ENCODE data around the gene SCIN. TPM values are rescaled to one million over a fixed set of nuclear protein-coding genes. Genes with fewer than 3 reads are reported as not detected.

The SCIN gene
- total RNA-seq, 1 donor from 2014 or later, result 3.9 TPM

GRCh38 chr7:12564996-12565764 lies 5.3 kb upstream of the SCIN start:
- peaks cover 26% of the 10 kb centered on the region for H3K27me3 Mint-ChIP-seq
- no peaks in the 10 kb centered on the region for H3K9me3 Mint-ChIP-seq
- peaks cover 3% of the 10 kb centered on the region for H3K4me1 Mint-ChIP-seq (ENCODE audit: unreplicated experiment)
- TF ChIP-seq CTCF (conservative IDR thresholded peaks at IDR 0.05), result no peak
- H3K36me3 Mint-ChIP-seq, result no peaks in the 10 kb centered on the region
- H3K4me3 Mint-ChIP-seq, result no peak overlapping the region
- no peak overlapping the region for H3K27ac Mint-ChIP-seq
- no peak for DNase-seq (ENCODE audit: extremely low spot score, unreplicated experiment)

GRCh38 chr7:12565873-12566272 lies 4.6 kb upstream of the SCIN start:
- Mint-ChIP-seq H3K27me3 (peaks cover 33% of the 10 kb centered on the region), H3K9me3 (no peaks in the 10 kb centered on the region), H3K27ac (no peak overlapping the region), H3K4me1 (ENCODE audit: unreplicated experiment) (peaks cover 7% of the 10 kb centered on the region), H3K4me3 (no peak overlapping the region), H3K36me3 (no peaks in the 10 kb centered on the region)
- no peak for TF ChIP-seq CTCF (conservative IDR thresholded peaks at IDR 0.05)
- DNase-seq (ENCODE audit: extremely low spot score, unreplicated experiment), result no peak

- no peak for TF ChIP-seq CTCF (conservative IDR thresholded peaks at IDR 0.05)
- Mint-ChIP-seq H3K9me3 (no peaks in the 10 kb centered on the region), H3K27ac (no peak overlapping the region), H3K4me3 (no peak overlapping the region), H3K27me3 (peaks cover 44% of the 10 kb centered on the region), H3K4me1 (ENCODE audit: unreplicated experiment) (peaks cover 7% of the 10 kb centered on the region), H3K36me3 (no peaks in the 10 kb centered on the region)
- DNase-seq (ENCODE audit: extremely low spot score, unreplicated experiment), result no peak
Measured at GRCh38 chr7:12567015-12567414, 3.5 kb upstream of the SCIN start.

- no peak for TF ChIP-seq CTCF (conservative IDR thresholded peaks at IDR 0.05)
- Mint-ChIP-seq H3K36me3 (no peaks in the 10 kb centered on the region), H3K4me1 (ENCODE audit: unreplicated experiment) (peaks cover 7% of the 10 kb centered on the region), H3K4me3 (peak overlapping the region; percentile 91), H3K9me3 (no peaks in the 10 kb centered on the region), H3K27ac (no peak overlapping the region), H3K27me3 (peaks cover 55% of the 10 kb centered on the region)
- no peak for DNase-seq (ENCODE audit: extremely low spot score, unreplicated experiment)
Measured at GRCh38 chr7:12569673-12570072, 847 bp upstream of the SCIN start.

- Mint-ChIP-seq H3K4me3 (peak overlapping the region; percentile 91), H3K27me3 (peaks cover 55% of the 10 kb centered on the region), H3K36me3 (no peaks in the 10 kb centered on the region), H3K9me3 (no peaks in the 10 kb centered on the region), H3K4me1 (ENCODE audit: unreplicated experiment) (peaks cover 7% of the 10 kb centered on the region), H3K27ac (peak overlapping the region; percentile 57)
- TF ChIP-seq CTCF (conservative IDR thresholded peaks at IDR 0.05), result no peak
- DNase-seq (ENCODE audit: extremely low spot score, unreplicated experiment), result no peak
Measured at GRCh38 chr7:12570168-12570533, 369 bp upstream of the SCIN start.

Measured in type B pancreatic cell (in vitro differentiated cells).